UCSD-AML1 (cell line): Measurements from ENCODE around the gene SREBF1.
"Not testable (repeated sequence)": the region's sequence is repeated elsewhere in the genome, so short reads cannot be mapped to it uniquely, and the experiment has no call there.

ENCODE experiments used
- DNase-seq: peaks from one replicate; lab custom pipeline; 2025; ENCODE audit not compliant: unreplicated experiment; lab: John Stamatoyannopoulos, UW

The SREBF1 gene

GRCh38 chr17:17813055-17813724, 23.6 kb downstream of the SREBF1 start:
- no peak for DNase-seq

GRCh38 chr17:17812211-17813054, 24.4 kb downstream of the SREBF1 start:
- peak; percentile 67 for DNase-seq

GRCh38 chr17:17811381-17812210, 25.2 kb downstream of the SREBF1 start:
- DNase-seq: no peak

DNA sequence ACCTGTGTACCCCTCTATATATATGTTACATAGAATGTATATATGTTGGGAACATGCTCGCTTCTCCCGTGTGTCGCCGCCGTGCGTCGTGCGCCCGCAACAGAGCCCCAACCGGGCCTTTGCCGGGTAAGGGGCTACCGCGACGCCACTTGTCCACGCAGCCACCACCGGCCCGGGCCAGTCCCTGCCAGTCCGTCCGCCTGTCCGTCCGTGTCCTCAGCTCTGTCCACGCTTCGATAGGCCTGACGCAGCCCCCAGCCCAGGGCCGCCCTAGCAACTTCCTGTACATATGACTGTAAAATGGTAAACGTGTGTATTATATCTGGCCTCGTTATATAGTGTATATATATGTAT, 25.9 kb downstream of the SREBF1 start:
- DNase-seq: no peak

DNA sequence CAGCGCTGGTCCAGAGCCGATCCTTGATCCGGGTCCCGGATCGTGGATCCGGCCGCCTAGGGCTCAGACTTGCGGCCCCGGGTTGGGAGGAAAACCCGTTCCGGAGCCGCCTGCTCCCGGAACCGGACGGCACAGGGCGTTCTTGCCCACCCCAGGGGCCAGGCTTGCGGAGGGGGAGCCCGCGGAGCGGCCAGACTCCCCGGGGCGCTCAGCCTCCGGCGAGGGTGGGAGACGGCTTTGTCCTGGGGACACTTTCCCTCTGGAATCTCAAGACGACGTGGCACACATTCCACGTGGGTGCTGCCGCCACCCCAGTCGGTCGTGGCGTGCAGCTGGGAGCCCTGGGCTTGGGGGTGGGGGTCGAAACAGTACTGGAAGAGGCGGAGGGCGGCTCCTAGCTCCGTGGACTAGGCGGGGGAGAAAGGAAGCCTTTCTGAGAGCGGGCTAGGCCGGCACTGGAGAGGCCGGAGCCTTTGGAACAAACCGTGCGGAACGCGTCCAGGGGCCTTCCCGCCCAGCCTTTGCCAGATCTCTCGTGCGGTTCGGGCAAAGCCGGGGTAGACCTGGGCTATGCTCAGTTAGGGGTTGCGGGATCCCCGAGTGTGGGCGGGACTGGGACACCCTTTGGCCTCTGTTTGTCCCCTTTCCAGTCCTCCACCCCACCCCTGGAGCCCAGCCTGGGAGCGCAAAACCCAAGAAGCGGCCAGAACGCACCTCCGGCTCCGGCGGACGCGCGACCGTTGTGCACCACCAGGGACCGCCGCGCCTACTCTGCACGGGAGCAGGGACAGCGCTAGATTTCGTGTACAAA, 26.5 kb downstream of the SREBF1 start:
- DNase-seq: no peak

- DNase-seq: no peak
These were observed 27.2 kb downstream of the SREBF1 start for GRCh38 chr17:17809531-17810083.

- DNase-seq: no peak
These were observed 27.9 kb downstream of the SREBF1 start for GRCh38 chr17:17808706-17809432.

DNA sequence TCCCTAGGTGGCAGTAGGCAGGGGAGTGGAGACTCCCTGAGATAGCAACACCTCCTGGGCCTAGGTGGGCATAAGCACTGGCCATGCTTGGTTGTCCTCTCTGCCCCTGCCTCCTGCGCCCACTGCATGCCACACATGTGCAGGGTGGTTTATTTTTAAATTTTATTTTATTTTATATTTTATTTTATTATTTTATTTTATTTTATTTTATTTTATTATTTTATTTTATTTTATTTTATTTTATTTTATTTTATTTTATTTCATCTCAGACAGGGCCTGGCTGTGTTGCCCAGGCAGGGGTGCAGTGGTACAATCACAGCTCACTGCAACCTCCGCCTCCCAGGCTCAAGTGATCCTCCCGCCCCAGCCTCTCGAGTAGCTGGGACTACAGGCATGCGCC, 28.6 kb downstream of the SREBF1 start:
- not testable (repeated sequence) for DNase-seq

DNA sequence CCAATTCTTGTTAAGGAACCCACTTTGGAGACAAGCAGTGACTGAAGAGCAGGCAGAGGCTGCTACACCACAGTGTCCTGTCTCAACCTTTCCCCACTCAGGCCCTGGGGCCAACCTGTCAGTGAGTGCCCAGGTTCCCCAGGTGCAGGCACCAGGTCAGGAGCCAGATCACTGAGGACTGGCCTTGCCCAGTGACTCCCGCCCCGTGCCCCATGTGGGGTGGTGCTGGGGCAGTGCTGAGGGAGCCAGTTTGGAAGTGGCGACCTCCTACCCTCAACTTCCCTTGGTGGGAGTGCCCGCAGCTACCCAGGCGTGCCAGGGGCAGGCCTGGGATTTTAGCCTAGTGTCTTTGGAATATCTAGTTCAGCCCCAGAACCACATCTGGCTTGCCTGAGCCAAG, 29.3 kb downstream of the SREBF1 start:
- no peak for DNase-seq

- no peak for DNase-seq
These were observed 30.0 kb downstream of the SREBF1 start for GRCh38 chr17:17806611-17807274.

GRCh38 chr17:17806035-17806434, 30.8 kb downstream of the SREBF1 start:
- no peak for DNase-seq

GRCh38 chr17:17805575-17805974, 31.2 kb downstream of the SREBF1 start:
- no peak for DNase-seq

- no peak for DNase-seq
These were observed 32.8 kb downstream of the SREBF1 start for GRCh38 chr17:17804007-17804406.

DNA sequence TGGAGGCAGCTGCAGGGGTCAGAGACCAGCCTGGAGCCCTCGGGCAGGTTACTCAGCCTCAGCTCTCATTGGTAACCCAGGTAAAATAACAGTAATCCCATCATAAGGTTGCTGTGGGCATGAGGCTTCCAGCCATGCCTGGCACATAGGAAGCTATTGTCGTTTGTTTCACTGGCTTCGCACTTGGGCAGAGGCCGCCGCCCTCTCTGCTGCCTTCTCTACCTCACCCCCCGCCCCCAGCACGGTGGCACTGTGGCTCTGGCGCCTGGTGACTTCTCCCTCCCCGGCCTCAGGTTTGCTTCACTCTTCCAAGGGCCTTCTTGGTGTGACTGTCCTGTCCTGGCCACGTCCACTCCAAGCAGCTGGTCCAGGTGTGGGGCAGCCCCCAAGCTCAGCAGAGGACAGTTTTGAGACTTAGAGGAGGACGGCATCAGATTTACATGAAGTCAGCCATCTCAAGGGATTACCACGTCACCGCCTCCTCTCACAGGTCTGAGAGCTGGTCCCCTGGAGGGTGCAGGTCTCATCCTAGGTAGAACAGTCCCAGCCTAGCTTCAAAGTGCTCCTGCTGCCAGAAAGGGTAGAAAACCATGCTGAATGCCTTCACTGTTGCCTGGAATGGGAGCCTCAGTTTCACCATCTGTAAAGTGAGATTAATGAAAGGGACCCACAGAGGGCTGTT, 34.8 kb downstream of the SREBF1 start:
- DNase-seq: no peak

GRCh38 chr17:17800504-17801021, 36.2 kb downstream of the SREBF1 start:
- no peak for DNase-seq

DNA sequence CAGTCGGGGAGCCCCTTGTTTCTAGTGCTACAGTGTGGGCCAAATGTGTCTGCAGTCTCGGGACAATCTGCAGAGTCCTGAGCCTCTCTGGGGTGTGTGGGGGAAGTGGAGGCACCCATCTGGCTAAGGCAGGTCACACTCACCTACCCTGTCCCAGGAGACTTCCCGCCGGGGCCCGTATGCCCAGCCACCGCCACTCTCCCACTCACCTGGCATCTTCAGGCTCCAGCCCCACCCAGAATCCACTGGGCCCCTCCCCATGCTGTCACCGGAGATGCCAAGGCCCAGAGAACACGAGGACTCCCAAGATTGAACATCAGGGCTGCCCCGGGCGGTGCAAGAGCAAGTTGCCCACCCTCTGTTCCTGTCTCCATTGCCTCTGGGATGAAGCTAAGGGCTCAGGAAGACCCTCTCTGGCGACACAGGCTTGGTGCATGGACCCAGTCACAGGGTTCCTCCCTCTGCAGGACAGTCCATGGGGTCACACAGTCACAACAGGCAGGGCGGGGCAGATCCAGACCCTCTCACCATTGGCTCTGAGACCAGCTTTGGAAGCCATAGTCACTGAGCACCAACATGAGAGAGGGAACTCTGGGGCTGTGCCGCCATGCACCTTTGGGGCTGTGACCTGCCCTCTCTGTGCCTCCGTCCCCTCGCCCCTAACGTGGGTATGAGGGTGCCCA, 38.1 kb downstream of the SREBF1 start:
- no peak for DNase-seq

GRCh38 chr17:17798010-17798556, 38.7 kb downstream of the SREBF1 start:
- DNase-seq: no peak
